KMS-11 (cell line): Measurements from ENCODE around the gene PEMT.

Experiments
- H2AFZ ChIP-seq: fragments of 200-600 bp; sonication (generic); 2 replicates; pipeline ENCODE4 v1.6.1; 2016; ENCODE audit warnings: antibody characterized with exemption, mixed run types, low read depth
- H3K27ac ChIP-seq: fragments of 200-600 bp; sonication (generic); 2 replicates; pipeline ENCODE4 v1.6.1; 2016; ENCODE audit warnings: mild to moderate bottlenecking, mixed run types
- H3K27me3 ChIP-seq: fragments of 200-600 bp; sonication (generic); 2 replicates; pipeline ENCODE4 v1.6.1; 2017; ENCODE audit warnings: mild to moderate bottlenecking, low read depth, mixed run types, moderate library complexity; ENCODE audit not compliant: insufficient read depth
- H3K36me3 ChIP-seq: fragments of 200-600 bp; sonication (generic); 2 replicates; pipeline ENCODE4 v1.6.1; 2017; ENCODE audit warnings: mild to moderate bottlenecking, mixed run types; ENCODE audit not compliant: insufficient read depth
- H3K4me1 ChIP-seq: fragments of 200-600 bp; sonication (generic); 2 replicates; pipeline ENCODE4 v1.6.1; 2016; ENCODE audit warnings: mild to moderate bottlenecking, low read depth, mixed run types; ENCODE audit not compliant: poor library complexity, severe bottlenecking
- H3K4me2 ChIP-seq: fragments of 200-600 bp; sonication (generic); 2 replicates; pipeline ENCODE4 v1.7.0; 2016; ENCODE audit warnings: mild to moderate bottlenecking, mixed run types
- H3K4me3 ChIP-seq: fragments of 200-600 bp; sonication (generic); IDR thresholded peaks from 2 replicates; pipeline ENCODE4 v1.6.1; 2017; ENCODE audit warnings: low read depth, low read length, mixed read lengths; ENCODE audit not compliant: insufficient read depth
- H3K79me2 ChIP-seq: fragments of 200-600 bp; sonication (generic); 2 replicates; pipeline ENCODE4 v1.6.1; 2016; ENCODE audit warnings: low read depth, mixed run types; ENCODE audit not compliant: insufficient read depth
- H3K9ac ChIP-seq: fragments of 200-600 bp; sonication (generic); 2 replicates; pipeline ENCODE4 v1.6.1; 2016; ENCODE audit warnings: mild to moderate bottlenecking, mixed run types
- H4K20me1 ChIP-seq: fragments of 200-600 bp; sonication (generic); 2 replicates; pipeline ENCODE4 v1.6.1; 2016; ENCODE audit warnings: mild to moderate bottlenecking, mixed run types; ENCODE audit not compliant: insufficient read depth
- CTCF ChIP-seq: fragments of 200-600 bp; sonication (generic); conservative IDR thresholded peaks from 2 replicates; pipeline ENCODE4 v1.6.1; 2017; ENCODE audit warnings: low read depth, mild to moderate bottlenecking, antibody characterized with exemption, low read length, moderate library complexity, mixed read lengths

PEMT gene

GRCh38 chr17:17516941-17517720 is 74.4 kb downstream of the PEMT start:
- Histone ChIP-seq H3K36me3 (no peaks in the 10 kb centered on the region), H3K4me3 (no peak overlapping the region), H3K9ac (no peak overlapping the region), H3K27ac (no peak overlapping the region), H3K27me3 (no peaks in the 10 kb centered on the region), H3K79me2 (no peaks in the 10 kb centered on the region), H2AFZ (no peak overlapping the region), H3K4me1 (no peaks in the 10 kb centered on the region), H3K4me2 (no peak overlapping the region), H4K20me1 (no peaks in the 10 kb centered on the region)
- no peak for TF ChIP-seq CTCF

- no peak for TF ChIP-seq CTCF
- Histone ChIP-seq H3K27ac (no peak overlapping the region), H3K4me1 (no peaks in the 10 kb centered on the region), H3K4me2 (no peak overlapping the region), H3K9ac (no peak overlapping the region), H3K27me3 (no peaks in the 10 kb centered on the region), H4K20me1 (no peaks in the 10 kb centered on the region), H3K36me3 (no peaks in the 10 kb centered on the region), H2AFZ (no peak overlapping the region), H3K4me3 (no peak overlapping the region), H3K79me2 (no peaks in the 10 kb centered on the region)
Observed at GRCh38 chr17:17515934-17516930, 75.3 kb downstream of the PEMT start.

- no peaks in the 10 kb centered on the region for H3K4me1 ChIP-seq
- H2AFZ ChIP-seq: no peak overlapping the region
- H3K27ac ChIP-seq: no peak overlapping the region
- no peak overlapping the region for H3K4me2 ChIP-seq
- H3K4me3 ChIP-seq: no peak overlapping the region
- H3K36me3 ChIP-seq: no peaks in the 10 kb centered on the region
- H3K9ac ChIP-seq: no peak overlapping the region
- no peaks in the 10 kb centered on the region for H4K20me1 ChIP-seq
- no peaks in the 10 kb centered on the region for H3K27me3 ChIP-seq
- no peaks in the 10 kb centered on the region for H3K79me2 ChIP-seq
- no peak for TF ChIP-seq CTCF
Observed at GRCh38 chr17:17514993-17515933, 76.2 kb downstream of the PEMT start.
